HCEC 1CT (cell line): ENCODE results near the gene DAW1.
"Not testable (repeated sequence)": the region's sequence is repeated elsewhere in the genome, so short reads cannot be mapped to it uniquely, and the experiment has no call there.

Source experiments
- DNase-seq: peaks from one replicate; pipeline ENCODE4 v3.0.0-alpha.2; 2017

The DAW1 gene, protein sequence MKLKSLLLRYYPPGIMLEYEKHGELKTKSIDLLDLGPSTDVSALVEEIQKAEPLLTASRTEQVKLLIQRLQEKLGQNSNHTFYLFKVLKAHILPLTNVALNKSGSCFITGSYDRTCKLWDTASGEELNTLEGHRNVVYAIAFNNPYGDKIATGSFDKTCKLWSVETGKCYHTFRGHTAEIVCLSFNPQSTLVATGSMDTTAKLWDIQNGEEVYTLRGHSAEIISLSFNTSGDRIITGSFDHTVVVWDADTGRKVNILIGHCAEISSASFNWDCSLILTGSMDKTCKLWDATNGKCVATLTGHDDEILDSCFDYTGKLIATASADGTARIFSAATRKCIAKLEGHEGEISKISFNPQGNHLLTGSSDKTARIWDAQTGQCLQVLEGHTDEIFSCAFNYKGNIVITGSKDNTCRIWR

DNA sequence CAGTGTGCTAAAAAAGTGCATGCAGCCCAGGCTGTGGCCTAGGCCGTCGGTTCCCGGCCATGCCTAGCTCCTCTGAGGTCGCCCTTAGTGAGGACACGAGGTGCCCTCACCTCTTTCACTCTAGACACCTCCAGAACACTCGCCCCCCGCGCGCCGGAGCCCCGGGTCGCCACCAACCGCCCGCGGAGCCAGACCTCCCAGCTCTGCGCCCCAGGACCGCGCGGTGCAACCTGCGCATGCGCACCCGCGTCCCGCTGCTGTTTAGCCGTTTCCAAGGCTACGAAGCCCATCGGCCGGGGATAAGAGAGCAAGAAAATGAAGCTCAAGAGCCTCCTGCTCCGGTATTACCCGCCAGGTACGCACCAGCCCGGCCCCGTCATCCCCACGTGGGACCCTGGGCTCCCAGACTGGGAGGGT lies at the start of gene DAW1:
Gene DAW1, plus strand, starts transcription at position 257 of the 417 bp plus-strand sequence. Its CDS starts 59 bp downstream, at position 316.
- DNase-seq = peak; percentile 28

- no peak for DNase-seq
These were observed 48.9 kb upstream of the DAW1 start for GRCh38 chr2:227822416-227823003.

DNA sequence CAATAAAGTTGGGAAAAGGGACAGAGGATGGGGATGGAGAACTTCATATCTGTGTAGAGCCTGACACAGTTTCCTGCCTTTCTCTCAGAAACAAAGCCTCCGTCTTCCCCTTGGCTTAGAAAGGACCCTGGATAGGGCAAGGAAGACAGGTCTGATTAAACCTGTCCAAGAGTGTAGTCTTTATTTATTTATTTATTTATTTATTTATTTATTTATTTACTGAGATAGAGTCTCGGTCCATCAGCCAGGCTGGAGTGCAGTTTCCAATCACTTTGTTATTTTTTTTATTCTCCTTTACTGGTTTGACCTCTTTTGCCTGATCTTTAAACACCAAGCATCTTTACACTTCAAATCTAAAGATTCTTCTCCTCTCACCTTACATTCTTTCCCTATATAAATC lies 47.5 kb upstream of the DAW1 start:
- DNase-seq = no peak

DNA sequence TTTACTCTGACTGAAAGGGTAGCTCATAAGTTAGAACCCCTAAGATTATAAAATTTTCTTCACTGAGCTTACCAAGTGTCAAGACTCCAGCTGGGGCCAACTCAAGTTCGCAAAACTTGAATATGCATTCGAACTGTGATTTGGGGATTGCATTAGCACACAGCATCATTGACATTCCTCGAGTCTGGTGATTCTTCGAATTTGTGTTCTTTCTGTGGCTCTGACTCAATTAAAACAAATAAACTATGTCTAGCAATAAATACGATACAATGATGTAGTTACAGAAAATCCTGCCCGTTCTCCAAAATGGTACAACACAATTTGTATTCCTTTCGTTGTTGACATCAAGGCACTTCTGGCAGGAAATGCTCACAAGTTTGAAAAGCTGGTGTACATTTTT lies 46.7 kb upstream of the DAW1 start:
- DNase-seq = peak; percentile 51

GRCh38 chr2:227826019-227826521 lies 45.4 kb upstream of the DAW1 start:
- no peak for DNase-seq

GRCh38 chr2:227826563-227826962 lies 44.9 kb upstream of the DAW1 start:
- DNase-seq = no peak

DNA sequence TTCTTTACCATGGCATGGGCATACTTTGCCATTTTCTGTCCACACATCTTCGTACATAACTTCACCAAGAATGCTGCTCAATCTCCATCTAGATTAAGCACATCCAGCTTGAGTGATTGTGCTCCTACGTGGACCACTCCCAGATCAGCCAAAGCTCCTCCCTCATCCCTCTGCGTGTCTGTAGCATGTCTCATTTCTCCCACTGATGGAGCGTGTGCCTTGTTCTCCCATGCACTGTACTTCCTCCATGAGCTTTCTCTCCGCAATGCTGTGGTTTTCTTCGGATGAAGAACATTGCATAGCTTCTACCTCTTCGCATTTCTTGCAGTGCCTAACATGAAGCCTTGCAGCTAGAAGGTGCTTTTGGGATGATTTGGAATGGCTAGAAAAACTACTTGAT lies 44.3 kb upstream of the DAW1 start:
- no peak for DNase-seq

DNA sequence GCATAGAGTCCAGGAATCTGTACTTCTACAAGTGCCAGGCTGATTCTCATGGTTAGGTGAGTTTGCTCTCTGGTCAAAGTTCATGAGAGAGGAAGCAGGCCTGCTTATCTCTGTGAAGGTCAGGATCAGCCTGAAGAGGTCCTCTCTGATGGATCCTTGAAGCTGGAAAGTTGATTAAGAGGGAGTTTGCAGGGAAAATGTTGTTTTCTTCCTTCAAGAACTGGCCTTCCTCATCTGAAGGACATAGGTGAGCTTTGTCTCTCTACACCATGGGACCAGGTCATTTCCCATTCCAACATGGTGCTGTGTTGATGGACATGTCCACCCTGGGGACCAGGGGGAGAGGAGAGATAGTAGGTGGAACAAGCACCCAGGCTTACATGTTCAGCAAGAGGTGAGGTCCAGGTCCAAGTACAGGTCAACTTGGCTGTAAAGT lies 42.9 kb upstream of the DAW1 start:
- no peak for DNase-seq

DNA sequence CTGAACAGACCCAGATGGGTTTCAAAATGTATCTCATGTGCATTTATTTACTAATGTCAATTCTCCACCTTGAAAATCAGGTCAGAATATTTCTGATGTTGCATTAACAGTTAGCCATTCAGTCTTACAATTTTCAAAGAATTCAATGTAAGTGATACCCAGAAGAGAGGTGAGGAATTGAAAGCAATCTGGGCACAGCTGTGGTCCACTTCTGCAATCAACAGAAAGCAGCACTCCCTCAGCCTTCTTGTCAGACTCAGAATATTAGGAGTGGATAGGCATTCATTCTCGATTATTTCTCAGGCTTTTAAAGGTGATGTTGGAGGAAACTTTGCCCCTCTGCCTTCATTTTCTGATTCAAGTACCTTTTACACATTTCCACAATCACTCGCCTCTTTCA lies 42.1 kb upstream of the DAW1 start:
- DNase-seq = no peak

DNA sequence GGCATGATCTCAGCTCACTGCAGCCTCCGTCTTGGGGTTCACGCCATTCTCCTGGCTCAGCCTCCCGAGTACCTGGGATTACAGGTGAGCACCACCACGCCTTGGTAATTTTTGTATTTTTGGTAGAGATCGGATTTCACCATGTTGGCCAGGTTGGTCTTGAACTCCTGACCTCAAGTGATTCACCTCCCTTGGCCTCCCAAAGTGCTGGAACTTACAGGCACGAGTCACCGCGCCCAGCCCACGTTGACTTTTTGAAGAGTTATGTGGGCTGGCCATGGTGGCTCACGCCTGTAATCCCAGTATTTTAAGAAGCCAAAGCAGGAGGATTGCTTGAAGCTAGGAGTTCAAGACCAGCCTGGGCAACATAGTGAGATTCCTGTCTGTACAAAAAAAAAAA lies 37.0 kb upstream of the DAW1 start:
- peak; percentile 60 for DNase-seq

GRCh38 chr2:227834916-227835650 lies 36.3 kb upstream of the DAW1 start:
- no peak for DNase-seq

DNA sequence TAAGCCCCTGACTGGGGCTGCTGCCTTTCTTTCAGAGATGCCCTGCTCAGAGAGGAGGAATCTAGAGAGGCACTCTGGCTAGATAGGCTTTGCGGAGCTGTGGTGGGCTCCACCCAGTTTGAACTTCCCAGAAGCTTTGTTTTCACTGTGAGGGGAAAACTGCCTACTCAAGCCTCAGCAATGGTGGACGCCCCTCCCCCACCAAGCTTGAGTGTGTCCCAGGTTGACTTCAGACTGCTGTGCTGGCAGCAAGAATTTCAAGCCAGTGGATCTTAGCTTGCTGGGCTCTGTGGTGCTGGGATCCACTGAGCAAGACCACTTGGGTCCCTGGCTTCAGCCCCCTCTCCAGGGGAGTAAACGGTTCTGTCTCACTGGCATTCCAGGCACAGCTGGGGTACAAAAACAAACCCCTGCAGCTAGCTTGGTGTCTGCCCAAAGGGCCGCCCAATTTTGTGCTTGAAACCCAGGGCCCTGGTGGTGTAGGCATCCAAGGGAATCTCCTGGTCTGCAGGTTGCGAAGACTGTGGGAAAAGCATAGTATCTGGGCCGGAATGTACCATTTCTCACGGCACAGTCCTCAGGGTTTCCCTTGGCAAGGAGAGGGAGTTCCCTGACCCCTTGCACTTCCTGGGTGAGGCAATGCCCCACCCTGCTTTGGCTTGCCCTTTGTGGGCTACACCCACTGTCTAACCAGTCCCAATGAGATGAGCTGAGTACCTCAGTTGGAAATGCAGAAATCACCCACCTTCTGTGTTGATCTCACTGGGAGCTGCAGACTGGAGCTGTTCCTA lies 31.9 kb upstream of the DAW1 start:
- DNase-seq = not testable (repeated sequence)

- no peak for DNase-seq
These were observed 24.6 kb upstream of the DAW1 start for GRCh38 chr2:227846831-227847230.

DNA sequence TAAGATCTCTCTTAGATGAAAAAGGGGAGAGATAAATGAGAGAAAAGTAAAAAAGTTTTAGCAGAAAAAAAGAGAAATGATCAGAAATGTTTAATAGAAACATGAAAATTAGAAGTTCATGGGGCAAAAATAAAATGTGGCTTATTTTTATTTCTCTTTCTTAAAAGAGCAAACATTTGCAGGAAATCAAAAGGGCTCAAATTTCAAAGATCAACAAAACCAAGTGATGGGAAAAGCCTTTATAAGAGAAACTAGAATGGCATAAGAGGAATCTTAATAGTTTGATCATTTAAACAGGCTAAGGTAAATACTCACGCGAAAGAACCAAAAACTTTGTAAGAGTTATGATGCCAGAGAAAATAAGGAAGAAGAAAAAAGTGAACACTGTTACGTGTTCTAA lies 23.3 kb upstream of the DAW1 start:
- no peak for DNase-seq

- DNase-seq = no peak
These were observed 22.8 kb upstream of the DAW1 start for GRCh38 chr2:227848586-227848985.

DNA sequence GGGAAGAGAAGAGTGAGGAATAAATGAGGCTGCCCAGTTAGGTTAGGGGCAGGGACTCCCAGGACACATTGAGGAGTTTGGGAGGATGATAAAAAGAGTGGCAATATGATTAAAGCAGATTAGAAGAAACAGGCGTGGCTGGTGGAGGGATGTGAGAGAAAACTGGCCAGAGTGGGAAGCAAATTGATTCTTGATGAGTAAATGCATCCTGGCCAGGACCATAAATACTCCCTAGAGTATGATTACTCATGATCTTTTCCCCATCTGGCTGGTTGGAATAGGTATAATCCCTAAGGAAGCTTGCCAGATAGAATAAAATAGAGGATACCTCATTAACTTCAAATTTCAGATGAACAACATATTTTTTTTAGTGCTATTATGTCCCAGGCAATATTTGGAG lies 21.5 kb upstream of the DAW1 start:
- peak; percentile 62 for DNase-seq

DNA sequence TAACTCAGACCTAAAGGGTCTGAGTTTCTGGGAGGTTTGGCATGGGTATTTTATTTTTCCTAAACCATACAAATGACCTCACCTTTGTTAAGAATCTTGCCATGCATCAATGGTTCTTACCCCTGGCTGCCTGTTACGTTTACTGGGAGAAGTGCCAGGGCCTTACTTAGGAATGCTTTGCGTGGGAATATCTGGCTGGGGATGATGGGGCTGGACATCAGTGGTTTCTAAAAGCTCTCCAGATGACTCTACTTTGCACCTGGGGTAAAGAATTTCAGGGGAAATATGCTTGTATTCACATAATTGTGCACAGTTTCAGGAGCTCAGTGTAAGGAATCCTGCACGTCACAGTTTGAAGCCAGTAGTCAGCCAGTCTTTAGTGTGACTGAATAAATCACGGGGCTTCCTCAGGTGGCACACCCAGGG lies 18.2 kb upstream of the DAW1 start:
- peak; percentile 25 for DNase-seq

DNA sequence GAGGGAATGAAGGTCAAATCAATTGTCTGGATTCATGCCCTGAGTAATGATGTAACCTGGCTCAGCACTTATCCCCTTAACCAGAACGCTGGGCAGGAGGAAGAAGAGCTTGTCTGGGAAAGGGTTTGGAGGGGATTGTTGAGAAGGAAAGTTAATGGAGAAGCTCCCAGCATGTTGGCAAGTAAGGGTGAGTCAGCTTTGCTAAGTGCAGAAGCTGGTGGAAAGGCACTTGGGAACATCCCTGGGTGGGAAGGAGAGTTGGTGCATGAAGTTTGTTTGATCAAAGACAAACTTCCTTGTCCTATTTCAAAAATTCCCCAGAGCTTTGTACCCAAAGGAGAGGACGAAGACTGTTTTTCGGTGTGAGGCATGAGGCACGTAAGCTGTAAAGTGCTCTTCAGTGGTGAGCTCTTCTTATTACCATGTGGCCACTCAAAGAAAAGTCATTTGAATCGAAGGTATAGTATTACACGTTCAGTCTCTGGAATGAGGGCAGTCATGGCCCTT lies 17.6 kb upstream of the DAW1 start:
- peak; percentile 24 for DNase-seq

DNA sequence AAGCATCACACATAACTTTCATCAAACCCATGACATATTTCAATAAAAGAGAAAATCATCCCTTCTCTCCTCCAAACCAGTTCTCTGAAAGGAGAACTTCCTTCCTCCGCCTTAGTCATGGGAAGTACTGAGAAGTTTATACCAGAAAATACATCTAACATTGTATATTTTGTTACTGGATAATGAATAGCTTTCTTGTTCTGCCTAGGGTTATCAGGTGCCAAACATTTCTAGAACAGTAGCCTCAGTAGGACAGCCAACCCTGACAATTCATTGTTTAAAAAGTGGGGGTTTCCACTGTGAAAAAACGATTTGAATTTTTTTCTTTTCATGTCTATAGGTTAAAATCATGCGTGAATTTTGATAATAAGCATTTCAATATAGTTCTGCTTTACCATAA lies 16.0 kb upstream of the DAW1 start:
- DNase-seq = no peak

GRCh38 chr2:227856697-227857096 lies 14.7 kb upstream of the DAW1 start:
- no peak for DNase-seq

- no peak for DNase-seq
These were observed 11.2 kb upstream of the DAW1 start for GRCh38 chr2:227860221-227860641.

GRCh38 chr2:227861011-227861410 lies 10.4 kb upstream of the DAW1 start:
- DNase-seq = no peak
